GM19467 (cell line): ENCODE data around the gene ISM1.

Experiments
- ATAC-seq: cut with Tn5 transposase; IDR thresholded peaks from one replicate; pipeline ENCODE4 v1.9.1; 2021; ENCODE audit warnings: mild to moderate bottlenecking, moderate library complexity; ENCODE audit not compliant: unreplicated experiment

ISM1 gene

DNA sequence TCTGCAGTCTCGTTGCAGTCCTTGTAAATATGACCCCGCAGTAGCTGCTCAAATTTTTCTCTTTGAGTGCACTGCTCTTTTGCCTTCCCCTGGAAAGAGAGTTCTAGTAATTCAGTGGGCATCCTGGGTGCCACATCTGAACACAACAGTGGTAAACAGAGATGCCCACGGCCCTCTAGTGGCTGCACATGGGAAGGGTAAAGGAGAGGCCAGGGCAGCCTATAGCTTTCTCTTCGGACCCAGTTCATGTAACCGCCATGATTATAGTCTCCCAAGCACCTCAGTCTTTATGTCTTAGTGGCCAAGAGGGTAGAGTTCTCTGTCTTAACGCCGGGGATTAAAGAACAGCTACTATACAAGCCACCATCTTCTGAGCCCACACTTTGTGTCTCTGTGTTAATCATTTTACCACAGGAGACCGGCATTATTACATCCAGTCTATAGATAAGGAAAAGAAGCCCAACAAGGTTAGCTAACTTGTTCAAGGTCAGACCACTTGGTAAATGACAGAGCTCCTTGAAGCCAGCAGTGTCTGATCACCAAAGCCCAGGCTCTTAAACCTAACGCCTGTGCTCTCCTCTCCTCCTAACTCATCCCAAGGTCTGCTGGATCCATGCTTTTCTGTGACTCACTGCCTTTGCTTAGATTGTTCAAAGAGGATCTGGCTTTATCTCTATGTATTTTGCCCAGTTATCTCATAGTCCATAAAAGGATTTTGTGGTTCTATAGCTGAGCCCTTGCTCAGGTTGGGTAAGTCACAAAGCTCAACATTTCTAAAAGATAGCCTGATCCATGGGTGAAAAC is 81.8 kb downstream of the ISM1 start:
- no peak for ATAC-seq

GRCh38 chr20:13305284-13305683 is 84.2 kb downstream of the ISM1 start:
- no peak for ATAC-seq

DNA sequence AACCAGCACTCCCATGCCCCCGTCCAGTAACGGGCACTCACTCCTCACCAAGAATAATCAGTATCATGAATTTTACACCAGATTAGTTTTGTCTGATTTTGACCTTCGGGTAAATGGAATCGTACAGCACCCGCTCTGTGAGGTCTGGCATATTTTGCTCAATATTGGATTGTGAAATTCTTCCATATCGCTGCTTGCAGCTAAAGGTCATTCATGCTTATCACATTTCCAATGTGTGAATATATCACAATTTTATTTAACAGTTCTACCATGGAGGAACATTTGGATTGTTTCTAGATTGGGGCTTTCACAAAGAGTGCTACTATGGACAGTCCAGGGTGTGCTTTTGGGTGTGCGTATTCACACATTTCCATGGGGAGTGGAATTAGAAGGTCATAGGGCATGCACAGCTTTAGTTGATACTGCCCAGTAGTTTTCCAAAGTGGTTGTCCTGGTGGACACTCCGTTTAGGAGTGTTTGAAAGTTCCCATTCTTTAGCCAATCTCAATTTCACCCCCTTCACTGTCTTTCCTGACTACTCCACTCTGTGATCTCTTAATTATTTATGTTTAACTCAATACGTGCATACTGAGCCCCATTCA is 86.6 kb downstream of the ISM1 start:
- ATAC-seq, result no peak

DNA sequence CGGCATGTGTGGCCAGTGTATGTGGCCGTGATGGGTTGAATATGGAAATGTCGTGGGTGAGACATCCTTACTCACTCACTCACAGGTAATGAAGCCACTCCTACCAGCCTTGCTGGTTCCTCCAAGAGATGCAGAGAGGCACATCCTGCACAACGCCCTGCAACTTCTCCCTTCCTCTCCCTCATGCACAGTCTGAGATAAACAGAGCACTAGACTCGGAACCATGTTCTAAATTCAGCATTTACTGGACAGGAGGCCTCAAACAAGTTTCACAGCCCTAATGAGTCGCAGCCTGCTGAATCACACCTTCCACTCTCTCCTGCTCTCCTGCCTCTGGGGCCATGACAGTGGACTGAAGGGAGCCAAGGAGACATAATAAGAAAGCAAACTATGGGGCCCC is 91.2 kb downstream of the ISM1 start:
- ATAC-seq, result no peak

DNA sequence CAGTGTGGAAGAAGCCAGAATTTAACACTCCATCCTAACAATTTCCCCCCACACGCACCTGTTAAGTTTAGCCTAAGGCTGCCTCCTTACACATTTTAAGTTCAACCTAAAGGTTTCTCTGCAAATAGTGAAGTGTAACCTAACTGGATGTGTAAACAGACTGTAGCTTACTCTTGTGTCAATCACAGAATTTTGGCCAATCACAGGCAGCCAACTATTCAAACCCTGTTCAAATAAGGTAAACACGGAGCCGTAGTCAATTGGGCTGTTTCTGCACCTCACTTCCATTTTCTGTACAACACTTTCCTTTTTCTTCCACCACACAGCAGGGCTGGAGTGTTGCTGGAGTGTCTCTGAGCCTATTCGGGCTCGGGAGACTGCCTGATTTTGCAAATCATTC is 92.1 kb downstream of the ISM1 start:
- no peak for ATAC-seq

- no peak for ATAC-seq
Measured at GRCh38 chr20:13317439-13317838, 96.4 kb downstream of the ISM1 start.

GRCh38 chr20:13318871-13319521 is 97.9 kb downstream of the ISM1 start:
- ATAC-seq, result no peak

- no peak for ATAC-seq
Measured at GRCh38 chr20:13320702-13321101, 99.6 kb downstream of the ISM1 start.

- no peak for ATAC-seq
Measured at GRCh38 chr20:13321416-13321815, 100.3 kb downstream of the ISM1 start.

- no peak for ATAC-seq
Measured at GRCh38 chr20:13322198-13322597, 101.1 kb downstream of the ISM1 start.

DNA sequence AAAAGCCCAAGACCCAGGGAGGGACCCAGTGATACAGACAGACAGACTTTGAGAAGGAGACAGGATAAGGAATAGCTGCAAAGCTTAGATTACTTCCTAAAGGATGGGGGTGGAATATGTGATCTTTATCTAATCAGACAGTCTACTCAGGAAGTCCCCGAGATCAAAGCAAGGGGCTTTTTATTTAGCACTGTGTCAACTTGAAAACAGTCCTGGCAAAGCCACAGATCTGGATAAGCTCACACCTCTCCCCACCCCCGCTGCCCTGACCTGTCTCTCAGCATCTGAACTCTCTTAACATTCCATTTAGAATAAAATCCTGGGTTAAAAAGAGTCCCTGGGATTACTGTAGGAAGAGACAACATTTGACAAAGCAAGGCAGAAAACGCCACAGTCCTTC is 101.5 kb downstream of the ISM1 start:
- no peak for ATAC-seq

- ATAC-seq, result no peak
Measured at GRCh38 chr20:13325033-13325432, 104.0 kb downstream of the ISM1 start.

DNA sequence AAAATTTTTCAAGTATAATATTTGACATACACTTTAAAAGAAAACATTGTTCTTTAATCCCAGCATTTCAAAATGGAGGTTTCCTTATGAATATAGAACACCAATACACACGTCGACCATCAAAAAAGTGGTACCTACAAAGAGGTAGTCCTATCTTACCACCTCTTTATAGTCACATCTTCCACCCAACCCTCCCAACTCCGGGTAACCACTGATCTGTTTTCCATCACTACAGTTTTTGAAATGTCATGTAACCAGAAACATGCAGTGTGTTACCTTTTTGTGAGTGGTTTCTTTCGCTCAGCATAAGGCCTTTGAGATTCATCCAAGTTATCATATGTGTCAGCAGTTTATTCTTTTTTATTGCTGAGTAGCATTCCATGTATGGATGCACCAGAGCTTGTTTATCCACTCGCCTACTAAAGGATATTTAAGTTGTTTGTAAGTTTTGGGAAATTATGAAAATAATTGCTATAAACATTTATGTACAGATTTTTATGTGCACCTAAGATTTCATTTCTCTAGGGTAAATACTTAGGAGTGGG is 104.8 kb downstream of the ISM1 start:
- ATAC-seq, result no peak

DNA sequence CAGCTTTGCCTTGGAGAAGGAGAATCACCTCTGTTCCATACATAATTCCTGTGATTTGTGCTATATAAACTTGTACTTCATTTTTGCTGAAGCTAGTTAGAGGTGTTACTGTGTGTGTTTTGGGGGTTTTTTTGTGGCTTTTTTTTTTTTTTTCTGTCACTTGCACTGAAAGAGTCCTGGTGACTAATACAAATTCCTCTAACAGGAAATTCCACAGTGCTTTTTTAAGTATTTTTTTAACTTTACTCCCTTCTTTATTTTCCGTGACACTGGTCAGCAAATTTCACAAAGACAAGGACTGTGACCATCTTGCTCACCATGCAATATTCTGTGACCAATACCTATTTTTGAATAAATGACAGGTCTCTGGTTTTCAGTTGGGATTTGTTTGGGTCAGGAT is 110.5 kb downstream of the ISM1 start:
- ATAC-seq, result no peak

GRCh38 chr20:13333036-13333435 is 112.0 kb downstream of the ISM1 start:
- no peak for ATAC-seq

GRCh38 chr20:13333793-13334192 is 112.7 kb downstream of the ISM1 start:
- ATAC-seq, result no peak

DNA sequence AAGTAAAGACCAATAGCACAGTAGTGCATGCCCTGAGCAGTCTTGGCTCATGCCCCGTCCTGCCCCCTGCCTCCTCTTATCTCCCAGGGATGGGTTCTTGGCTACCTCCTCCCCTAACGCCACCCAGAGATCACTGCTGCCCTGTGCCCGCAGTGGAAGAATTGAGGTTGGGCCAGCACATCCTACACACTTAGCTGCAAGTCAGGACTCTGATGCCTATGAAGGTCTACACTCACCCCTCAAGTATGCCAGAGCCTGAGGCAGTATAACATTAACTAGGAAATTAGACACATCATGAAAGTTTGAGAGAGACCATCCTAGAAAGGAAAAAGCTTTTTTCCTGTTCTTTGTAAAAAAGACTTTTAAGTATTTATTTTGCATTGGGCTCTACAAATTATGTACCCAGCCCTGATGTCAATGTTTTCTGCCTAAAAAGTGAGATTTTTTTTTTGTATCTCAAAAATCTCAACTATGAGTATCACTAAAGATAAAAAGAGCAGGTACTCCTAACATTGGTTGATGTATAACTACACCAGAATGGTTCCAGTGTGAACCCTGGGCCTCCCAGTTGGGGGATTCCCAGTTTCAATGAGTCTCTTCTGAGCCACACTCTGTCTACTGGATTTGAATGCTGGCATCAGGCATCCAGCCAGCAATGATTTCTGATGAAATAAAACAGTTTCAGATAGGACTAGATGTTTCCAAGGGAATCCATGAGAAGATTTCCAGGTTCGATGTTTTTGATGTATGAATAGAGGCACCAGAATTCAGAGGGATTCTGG is 115.4 kb downstream of the ISM1 start:
- ATAC-seq, result peak; percentile 61

DNA sequence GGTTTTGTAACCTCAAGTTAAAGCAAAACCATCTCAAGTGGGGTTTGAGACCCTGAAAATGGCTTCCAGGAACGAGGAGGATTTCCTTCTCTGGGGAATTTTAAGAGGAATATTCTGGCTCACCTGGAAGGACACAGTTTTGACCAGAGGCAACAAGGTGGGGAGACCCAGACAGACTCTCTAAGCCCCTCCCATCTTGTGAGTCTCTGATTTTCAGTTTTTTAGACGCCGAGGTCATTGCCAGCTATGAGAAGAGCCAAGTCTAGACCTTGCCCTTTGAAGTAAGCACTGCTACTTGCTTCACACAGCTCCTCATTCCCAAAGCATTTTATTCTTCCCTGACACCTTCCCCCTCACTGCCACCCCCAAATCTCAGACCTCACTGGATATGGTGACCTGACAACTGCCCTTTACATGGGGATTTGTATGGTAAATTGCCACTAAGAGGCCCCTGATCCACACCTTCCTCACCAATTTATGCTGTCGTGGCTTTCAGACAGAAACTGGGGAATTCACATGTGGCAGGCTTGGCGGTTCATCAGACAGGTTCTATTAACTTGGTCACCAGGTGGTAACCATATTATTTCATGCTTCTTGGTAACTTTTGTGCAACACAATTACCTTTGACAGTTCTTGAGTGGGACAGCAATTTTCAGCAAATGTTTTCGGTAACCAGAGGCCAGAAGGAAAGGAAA is 116.2 kb downstream of the ISM1 start:
- no peak for ATAC-seq

- no peak for ATAC-seq
Measured at GRCh38 chr20:13338097-13338661, 117.1 kb downstream of the ISM1 start.

DNA sequence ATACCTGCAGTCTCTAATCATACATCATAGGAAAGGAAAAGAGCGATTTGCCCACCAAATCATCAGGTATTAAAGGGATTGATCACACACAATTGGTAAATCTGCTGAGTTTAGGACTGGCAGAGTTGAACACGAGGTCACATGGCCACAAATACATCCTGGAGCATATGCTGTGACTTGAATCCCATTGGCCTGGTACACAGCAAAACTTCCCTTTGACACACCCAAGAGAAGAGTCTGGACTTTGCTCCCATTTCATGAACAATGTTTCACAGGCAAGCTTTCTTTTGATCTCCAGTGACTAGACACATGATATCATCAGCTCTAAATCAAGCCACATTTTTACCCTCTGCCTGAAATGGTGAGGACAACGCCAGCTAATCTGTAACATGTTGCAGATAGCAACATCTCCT is 117.9 kb downstream of the ISM1 start:
- no peak for ATAC-seq
